Left ventricle myocardium superior (tissue), 1 donor: Measurements from ENCODE around the gene KRTAP10-12. TPM values are rescaled to one million over a fixed set of nuclear protein-coding genes. Genes with fewer than 3 reads are reported as not detected.

Source experiments
- ATAC-seq: fragments of 200-7000 bp; cut with Tn5 transposase; one replicate; pipeline ENCODE4 v1.9.1; 2020; ENCODE audit warnings: mild to moderate bottlenecking, moderate library complexity
- DNase-seq: peaks from one replicate; pipeline ENCODE4 v3.0.0-alpha.2; 2020
- intact Hi-C: fragments of 100-400 bp; cut with micrococcal nuclease; formaldehyde crosslinking; loops from one replicate; pipeline ENCODE4 v1.11.0; 2022
- total RNA-seq: library from RNA; stranded (reverse); fragmentation: NEBNext Ultra II Directional; extraction: Animal tissue kit (Norgen Biotek cat#: 25700); gene quantifications from one replicate; pipeline ENCODE4 v1.2.1, GENCODE V29; 2021
- donor health status: DM: no; HTN: yes; CAD: no; lungs with severe emphysema.

Gene KRTAP10-12
- total RNA-seq, 1 donor from 2014 or later, result not detected

DNA sequence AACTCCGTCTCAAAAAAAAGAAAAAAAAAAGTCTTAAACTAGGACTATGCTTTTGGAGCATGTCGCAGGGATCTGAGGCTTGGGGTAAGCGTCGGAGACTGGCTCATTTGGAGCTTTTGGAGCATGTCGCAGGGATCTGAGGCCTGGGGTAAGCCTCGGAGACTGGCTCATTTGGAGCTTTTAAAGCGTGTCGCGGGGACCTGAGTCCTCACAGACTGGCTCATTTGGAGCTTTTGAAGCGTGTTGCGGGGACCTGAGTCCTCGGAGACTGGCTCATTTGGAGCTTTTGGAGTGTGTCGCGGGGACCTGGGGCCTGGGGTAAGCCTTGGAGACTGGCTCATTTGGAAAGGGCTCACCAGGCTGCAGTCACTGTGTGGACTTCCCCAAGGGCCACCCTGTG, 28.0 kb downstream of the KRTAP10-12 start:
- intact Hi-C loops, result no loop called here
- DNase-seq (no peak), ATAC-seq (no peak)

DNA sequence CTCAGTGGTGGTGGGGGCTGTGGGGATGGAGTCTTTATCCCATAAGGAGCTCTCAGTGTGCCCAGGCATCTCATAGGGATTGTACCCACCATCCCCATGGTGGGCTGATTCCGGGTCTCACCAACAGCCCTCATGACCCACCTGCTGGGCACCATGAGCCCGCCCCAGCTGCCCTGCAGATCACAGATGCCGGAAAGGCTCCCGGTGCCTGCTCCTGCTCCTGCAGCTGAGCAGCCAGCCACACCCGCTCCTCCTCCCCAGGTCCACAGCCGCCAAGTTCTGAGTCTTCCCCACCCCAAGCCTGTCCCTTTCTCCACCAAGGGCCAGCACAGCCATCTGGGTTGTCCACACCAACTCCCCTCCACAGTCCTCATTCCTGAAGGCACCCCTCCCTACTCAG, 29.9 kb downstream of the KRTAP10-12 start:
- DNase-seq (no peak), ATAC-seq (no peak)
- intact Hi-C loops, result no loop called here

DNA sequence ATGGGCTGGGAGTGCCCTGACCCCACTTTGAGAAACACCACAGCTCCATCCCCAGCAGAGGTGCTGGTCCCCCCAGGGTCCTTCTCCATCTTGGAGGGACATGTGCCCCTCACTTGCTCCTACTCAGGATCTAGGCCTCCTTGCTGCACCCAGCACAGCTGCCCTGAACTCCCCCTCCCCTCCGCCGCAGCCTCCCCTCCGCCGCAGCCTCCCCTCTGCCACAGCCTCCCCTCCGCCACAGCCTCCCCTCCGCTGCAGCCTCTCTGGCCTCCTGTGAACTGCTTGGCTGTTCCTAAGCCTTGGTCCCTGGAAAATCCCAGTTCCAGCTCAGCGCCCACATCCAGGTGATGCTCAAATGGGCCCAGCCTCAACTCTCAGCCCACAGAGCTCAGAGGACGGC, 30.3 kb downstream of the KRTAP10-12 start:
- intact Hi-C loops, result no loop called here
- no peak for DNase-seq
- ATAC-seq, result no peak

DNA sequence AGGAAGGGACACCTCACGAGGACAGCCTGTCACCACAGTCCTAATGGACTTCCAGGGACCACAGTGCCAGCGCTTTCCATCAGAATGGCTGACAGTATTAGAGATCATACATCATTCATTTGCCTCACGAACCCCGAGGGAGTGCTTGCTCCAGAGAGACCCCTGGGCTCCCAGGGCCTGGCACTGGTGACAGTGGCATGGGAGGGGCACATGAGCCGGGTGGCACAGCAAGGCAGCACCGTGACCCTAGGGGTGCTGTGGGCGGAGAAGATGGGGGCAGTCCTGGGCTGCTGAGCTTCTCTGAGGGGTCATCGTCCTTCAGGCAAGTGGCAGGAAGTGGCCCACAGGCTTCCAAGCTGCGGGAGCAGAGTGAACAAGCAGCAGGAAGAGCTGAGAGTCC, 30.8 kb downstream of the KRTAP10-12 start:
- no peak for DNase-seq
- ATAC-seq, result no peak
- intact Hi-C loops, result no loop called here

DNA sequence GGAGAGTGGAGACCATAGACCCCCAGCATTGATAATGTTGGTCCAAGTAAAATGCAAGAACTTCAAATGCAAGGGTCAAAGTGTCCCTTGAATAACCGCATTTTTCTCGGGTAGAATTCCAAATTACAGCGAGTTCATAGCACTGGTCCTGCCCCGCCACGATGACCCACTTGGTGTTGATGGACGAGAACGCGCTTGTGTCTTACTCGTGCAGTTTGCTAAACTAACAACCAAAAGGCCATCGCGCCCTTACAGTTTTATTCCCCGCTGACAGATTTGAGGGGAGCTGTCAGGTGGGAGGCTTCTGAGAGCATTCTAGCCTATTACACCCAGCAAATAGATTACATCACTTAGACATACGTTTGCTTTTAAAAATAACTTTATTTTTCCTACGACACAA, 31.7 kb downstream of the KRTAP10-12 start:
- intact Hi-C loops, result no loop called here
- ATAC-seq (no peak), DNase-seq (no peak)

DNA sequence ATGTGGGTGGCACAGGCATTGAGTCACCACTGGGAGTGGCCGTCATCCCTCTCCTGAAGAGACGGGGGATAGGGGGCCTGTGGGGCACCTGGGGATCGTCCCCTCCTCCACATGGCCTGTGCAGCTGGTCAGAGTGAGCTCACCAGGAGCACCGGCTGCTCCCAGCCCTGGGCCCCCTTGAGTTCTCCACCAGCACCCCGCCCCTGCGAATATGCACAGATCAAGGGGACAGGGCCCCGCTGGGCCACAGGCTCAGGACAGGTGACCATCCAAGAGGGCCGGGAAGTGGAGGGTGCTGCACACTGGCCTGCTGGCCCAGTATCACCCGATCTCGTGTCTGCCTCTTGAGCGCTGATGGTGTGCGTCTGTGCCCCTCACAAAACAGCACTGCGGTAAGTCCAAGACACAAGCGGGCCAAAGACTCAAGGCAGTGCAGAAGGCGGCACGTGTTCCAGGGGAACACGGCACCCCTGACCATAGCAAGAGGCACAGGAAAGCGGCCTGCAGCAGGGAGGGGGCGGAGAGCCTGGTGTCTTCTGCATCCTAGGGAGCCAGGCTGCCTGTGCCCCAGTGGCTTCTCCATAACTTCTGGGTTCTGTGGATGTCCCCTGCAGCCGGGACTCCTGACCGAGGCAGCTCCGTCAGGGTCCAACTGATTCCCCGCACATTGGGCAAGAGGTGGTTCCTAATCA, 32.5 kb downstream of the KRTAP10-12 start:
- no peak for DNase-seq

DNA sequence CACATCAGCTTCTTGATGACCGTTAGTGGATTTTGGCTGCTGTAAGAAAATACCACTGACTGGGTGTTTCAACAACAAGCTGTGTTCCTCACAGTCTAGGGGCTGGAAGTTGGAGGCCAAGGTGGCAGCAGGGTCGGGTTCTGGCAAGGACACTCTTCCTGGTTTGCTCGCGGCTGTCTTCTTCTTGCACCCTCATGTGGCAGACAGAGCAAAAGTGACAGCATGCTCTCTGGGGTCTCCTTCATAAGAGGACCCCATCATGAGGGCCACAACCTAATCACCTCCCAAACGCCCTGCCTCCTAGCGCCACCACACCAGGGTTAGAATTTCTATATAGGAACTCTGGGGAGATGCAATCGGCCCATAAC, 33.0 kb downstream of the KRTAP10-12 start:
- ATAC-seq, result no peak
- no peak for DNase-seq
- intact Hi-C loops, result no loop called here

More for the DNA sequence above, 32.5 kb downstream of the KRTAP10-12 start:
- intact Hi-C loops, result no loop called here
- no peak for ATAC-seq

DNA sequence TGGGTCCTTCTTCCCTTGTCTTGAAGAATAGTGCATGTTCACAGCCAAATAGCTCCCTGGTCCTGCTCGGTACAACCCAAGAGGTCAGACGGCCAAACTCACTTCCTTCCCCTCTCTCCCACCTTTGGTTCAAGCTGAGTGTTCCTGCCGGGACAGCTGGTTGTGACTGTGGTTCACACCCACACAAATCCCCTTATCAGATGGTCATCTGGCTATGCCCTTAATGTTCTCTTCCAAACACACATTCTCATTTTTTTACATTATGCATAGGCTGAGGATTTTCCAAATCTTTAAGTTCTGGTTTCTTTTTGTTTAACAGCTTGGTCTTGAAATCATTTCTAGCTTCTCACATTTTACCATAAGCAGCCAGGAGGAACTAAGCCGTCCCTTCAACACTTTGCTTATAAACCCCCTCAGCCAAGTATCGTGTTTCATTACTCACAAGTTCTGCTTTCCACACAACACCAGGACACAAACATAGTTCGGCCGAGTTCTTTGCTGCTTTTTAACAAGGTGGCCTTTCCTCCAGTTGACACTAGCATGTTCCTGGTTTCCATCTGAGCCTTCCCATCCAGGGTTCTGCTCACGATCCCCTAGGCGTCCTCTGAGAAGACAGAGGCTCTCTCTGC, 34.1 kb downstream of the KRTAP10-12 start:
- intact Hi-C loops, result no loop called here
- no peak for ATAC-seq
- no peak for DNase-seq

DNA sequence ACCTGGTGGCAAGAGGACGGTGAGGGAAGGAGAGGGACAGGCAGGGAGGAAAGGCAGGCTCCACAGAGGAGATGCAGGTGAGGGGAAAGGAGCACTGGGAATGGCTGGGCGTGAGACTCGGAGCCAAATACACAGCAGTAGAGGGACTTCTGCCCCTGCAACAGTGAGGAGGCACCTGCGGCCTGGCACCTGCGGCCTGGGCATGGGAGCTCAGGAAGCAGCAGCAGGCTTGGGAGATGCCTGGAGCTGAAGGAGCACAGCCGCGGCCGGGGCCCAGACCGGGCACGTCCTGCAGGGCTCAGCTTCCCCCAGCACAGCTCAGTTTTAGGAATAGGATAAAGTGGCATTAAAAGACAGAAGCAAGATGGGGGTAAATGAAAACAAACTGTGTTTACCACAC, 35.3 kb downstream of the KRTAP10-12 start:
- ATAC-seq (no peak), DNase-seq (no peak)
- intact Hi-C loops, result no loop called here

DNA sequence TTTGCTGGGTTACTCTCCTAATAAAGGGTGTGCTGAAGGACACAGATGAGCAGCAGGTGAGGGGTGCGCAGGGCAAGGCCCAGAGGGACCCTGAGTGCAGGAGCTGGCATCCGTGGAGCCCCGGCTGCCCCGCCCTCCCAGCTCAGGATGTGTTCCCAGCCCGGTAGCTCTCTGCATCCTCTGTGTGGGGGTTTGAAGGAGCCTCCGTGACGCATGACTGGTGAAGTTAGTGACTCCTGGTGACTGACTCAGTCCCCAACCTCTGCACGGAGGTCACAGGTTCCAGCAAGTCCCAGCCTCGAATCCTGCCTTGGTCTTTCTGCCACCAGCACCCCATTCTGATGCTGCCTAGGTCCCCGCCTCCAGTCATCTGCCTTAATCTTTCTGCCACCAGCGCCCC, 36.0 kb downstream of the KRTAP10-12 start:
- intact Hi-C loops, result no loop called here
- ATAC-seq (no peak), DNase-seq (no peak)

DNA sequence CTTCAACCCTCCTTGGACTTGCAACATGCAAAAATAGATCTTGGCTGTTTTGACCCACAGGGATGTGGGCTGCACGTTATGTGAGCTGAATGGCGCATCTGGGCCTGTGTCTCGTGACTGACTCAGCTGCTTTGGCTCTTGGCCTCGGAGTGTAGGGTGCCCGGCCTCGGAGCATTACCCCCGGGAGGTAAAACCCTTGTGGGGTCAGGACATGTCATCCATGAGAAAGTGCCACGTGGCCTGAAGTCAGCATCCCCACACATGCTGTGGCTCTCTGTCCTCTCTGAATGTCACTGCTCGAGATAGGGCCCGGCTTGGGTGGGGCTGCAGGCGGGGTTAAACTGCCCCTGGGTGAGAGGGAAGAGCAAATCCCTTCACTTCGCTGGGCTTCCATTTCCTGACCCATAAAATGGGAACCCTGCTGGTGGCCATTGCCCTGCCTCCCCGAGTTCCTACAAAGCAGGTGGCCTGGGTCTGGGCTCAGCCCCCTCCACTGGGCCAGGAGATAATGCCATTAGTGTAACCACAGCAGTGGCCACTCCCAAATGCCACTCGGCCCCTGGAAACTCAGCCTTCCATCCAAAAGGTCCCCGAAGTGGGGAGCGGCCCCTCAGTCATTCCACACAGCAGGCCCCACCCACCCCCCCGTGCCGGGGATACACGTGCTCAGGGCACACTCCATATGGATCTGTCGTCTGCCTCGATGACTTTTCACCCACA, 37.2 kb downstream of the KRTAP10-12 start:
- no peak for ATAC-seq
- intact Hi-C loops, result no loop called here

DNA sequence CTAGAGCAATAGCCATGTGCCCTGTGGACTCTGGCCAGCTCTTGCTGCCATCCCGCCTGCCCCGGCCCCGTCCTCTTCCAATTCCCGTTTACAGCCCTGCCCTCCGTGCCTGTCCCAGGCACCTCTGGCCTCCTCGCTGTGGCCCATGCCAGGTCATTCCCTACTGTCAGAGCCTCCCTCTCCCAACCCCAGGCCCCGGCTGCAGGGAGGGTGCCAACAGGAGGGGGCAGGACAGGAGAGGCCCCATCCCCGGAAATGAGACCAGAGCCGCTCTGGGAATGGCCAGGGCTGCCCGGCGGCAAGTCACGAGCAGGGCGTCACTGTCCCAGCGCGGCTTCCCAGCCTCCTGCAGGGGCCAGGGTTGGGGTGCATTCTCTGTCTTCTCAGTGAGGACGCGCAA, 37.9 kb downstream of the KRTAP10-12 start:
- intact Hi-C loops, result no loop called here
- DNase-seq (no peak), ATAC-seq (no peak)

More for the DNA sequence above, 37.2 kb downstream of the KRTAP10-12 start:
- DNase-seq, result no peak

DNA sequence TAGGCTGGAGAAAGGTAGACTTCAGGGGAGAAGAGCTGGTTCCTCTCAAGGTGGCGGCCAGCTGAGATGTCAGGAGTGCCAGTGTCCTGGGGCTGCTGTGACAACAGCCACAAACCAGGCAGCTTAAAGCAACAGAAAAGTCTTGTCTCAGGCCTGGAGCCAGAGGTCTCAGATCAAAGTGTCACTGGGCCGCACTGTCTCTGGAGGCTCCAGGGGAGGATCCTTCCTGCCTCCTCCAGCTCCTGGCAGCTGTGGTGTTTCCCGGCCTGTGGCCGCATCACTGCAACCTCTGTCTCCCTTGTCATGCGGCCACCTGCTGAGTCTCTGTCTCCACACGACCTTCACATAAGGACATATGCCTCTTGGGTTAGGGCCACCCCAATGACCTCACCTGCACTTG, 38.8 kb downstream of the KRTAP10-12 start:
- DNase-seq (no peak), ATAC-seq (no peak)
- intact Hi-C loops, result no loop called here

DNA sequence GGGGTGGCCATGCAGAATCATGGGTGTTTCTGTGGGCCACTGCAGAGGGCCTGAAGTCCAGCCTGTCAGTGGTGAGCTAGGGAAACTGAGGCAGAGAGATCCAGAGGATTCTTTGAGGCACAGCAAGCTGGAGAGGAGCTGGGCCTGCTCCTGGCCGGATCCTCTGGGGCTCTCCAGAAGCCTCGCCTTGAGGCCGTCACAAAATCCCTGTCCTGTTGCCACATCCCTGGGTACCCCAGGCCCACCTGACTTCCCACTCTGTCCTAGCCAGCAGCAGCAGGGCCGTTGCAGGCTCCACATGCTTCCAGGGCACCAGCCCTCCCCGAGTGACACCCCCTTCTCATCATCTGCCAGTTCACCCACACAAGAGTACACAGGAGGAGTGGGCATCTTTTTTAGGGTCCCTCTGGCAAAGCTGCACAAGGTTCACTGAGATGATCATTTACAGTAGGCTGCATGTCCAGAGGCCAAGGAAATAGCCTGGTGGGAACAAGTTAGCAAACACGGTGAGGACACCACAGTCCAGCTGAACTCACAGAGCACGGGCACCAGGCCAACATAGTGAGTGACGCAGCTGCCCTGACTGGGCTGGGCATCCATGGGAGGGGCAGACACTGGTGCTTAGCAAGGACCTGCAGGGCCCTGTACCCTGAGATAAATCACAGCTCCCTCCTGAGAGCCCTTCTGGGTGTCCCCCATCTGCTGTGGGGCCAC, 39.5 kb downstream of the KRTAP10-12 start:
- ATAC-seq (no peak), DNase-seq (no peak)
- intact Hi-C loops, result no loop called here

DNA sequence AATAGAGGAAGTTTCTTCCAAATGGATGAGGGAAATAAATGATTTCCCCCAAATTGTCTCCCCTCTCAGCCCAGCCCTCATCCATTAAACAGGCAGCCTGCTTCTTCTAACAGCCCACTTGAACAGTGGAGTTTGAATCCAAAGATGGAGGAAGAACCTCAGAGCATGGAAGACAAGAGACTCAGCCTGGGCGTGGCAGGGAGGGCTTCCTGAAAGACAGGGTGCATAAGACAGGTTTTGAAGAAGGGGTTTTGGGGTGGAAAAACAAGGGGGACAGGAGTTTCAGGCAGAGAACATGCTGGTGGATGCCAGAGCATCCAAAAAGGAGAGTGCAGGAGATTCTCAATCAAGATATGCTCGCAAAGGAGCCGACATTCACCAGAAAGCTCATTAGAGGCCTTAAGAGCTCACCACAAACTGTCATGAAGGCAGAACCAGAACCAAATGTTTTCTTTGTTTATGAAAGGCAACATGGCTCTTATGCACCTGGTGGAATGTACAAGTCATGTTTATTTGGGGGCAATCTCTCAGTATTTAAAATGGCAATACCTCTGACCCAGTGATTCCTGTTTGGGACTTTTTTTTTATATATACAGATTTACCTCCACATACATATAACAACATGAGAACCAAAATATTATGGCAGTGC, 40.9 kb downstream of the KRTAP10-12 start:
- intact Hi-C loops, result no loop called here

DNA sequence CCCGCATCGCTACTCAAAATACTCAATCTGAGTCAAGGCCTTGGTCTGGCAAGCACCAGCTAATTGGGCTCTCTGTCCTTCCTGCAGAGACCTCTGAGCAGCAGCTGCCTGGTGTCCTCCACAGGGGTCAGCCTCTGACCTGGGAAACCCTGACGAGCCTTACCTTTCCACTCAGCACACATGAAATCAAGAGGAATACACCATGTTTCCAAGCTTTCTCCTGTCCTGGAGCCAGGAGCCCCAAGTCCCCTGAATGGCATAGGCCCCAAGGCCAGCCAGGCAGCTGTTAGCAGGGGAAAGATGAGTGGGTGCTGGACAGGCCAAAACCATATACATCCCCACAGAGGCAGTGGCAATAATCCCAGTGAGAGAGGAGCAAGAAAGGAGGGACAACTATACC, 41.6 kb downstream of the KRTAP10-12 start:
- ATAC-seq, result no peak
- DNase-seq, result no peak
- intact Hi-C loops, result no loop called here

More for the DNA sequence above, 40.9 kb downstream of the KRTAP10-12 start:
- DNase-seq (no peak), ATAC-seq (no peak)

DNA sequence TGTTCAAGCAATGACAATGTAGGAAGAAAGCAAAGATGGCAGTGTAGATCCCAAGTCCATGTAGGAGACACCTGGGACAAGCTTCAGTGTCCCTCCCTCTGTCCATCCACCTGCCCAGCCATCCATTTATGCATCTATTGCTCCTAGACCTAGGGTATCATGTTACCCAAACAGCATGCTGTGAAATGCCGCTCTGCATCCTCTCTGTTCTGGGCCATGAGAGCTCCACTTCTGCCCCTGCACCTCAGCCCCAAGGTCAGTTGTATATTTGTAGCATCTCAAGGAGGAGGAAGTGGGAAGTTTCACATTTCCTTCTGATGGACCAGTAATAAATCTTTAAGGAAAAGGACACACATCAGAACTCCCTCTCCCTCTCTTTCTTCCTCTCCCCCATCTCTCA, 42.3 kb downstream of the KRTAP10-12 start:
- intact Hi-C loops, result no loop called here
- ATAC-seq (no peak), DNase-seq (no peak)

DNA sequence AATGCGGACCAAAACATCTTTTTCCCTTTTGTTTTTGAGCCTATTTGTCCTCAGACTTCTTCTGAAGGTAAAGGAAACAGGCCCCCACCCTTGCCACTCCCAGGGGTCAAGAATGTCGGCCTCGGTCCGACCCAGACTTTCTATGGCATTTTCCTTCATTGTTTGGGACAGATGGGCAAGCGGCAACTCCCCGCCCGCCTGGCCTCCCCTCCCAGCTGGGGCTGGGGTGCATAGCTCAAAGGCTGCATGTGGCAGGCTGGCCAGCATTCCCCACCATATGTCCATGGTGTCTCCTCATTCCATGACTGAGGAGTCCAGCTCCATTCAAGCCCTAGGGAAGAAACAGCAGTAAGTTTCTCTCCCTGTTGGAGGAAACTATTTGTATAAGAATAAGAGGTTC, 43.8 kb downstream of the KRTAP10-12 start:
- ATAC-seq (no peak), DNase-seq (no peak)

DNA sequence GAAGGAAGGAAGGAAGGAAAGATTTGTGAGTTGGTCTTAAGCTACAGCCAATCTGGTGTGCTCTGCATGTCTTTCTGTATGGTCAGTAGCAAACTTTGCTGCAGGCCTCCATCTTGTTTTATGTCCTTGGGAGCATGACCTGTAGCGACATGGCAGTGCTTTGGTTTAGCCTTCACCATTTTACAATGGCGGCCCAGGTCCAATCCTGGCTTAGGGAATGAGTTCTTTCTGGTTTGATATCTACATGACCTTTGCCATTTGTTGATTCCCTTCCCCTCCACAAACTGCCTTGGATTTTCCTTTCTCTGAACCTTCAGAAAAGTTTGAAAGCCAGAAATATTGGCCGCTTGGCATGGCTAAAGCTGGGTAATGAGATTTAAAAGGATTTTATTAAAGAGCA, 44.9 kb downstream of the KRTAP10-12 start:
- ATAC-seq (no peak), DNase-seq (no peak)
- intact Hi-C loops, result no loop called here

More for the DNA sequence above, 43.8 kb downstream of the KRTAP10-12 start:
- intact Hi-C loops, result no loop called here
